PC-9 (cell line): ENCODE data around the gene NHSL1. TPM values are rescaled to one million over a fixed set of nuclear protein-coding genes. Genes with fewer than 3 reads are reported as not detected.

ENCODE experiments used
- BruUV-seq: library from RNA; stranded (reverse); fragments of 400-500 nt; replicated peaks from 2 replicates; lab custom pipeline; 2021; lab: Mats Ljungman, UMichigan
- CTCF ChIA-PET: fragments of 300-600 bp; sonication (Branson Sonifier 250); formaldehyde crosslinking; loops from one replicate; lab custom pipeline; 2022; ENCODE audit warnings: antibody characterized with exemption; lab: Charles Lee
- POLR2A ChIA-PET: fragments of 300-600 bp; sonication (Branson Sonifier 250); formaldehyde crosslinking; loops from one replicate; lab custom pipeline; 2022; ENCODE audit warnings: antibody characterized with exemption; ENCODE audit not compliant: unreplicated experiment; lab: Charles Lee
- DNase-seq, 2 experiments: peaks; one replicate each; pipeline versions ENCODE4 v3.0.0 to v3.0.0-alpha.2; 2015 to 2022; ENCODE audit warnings: mixed read lengths in 1 of 2
- H2AFZ ChIP-seq: fragments of 200-600 bp; sonication (generic); 2 replicates; pipeline ENCODE4 v1.8.1; 2017; ENCODE audit warnings: antibody characterized with exemption
- H3F3A ChIP-seq: fragments of 200-600 bp; sonication (generic); 2 replicates; pipeline ENCODE4 v1.8.1; 2017; ENCODE audit warnings: antibody characterized with exemption, mild to moderate bottlenecking, low read depth; ENCODE audit not compliant: insufficient read depth
- H3K27ac ChIP-seq: fragments of 200-600 bp; sonication (generic); 2 replicates; pipeline ENCODE4 v1.6.1; 2016; ENCODE audit warnings: mixed run types
- H3K27me3 ChIP-seq: fragments of 200-600 bp; sonication (generic); 2 replicates; pipeline ENCODE4 v1.6.1; 2016; ENCODE audit warnings: low read depth, mixed run types; ENCODE audit not compliant: insufficient read depth
- H3K36me3 ChIP-seq: fragments of 200-600 bp; sonication (generic); 2 replicates; pipeline ENCODE4 v1.6.1; 2016; ENCODE audit warnings: low read depth, mixed run types
- H3K4me1 ChIP-seq: fragments of 200-600 bp; sonication (generic); replicated peaks from 2 replicates; pipeline ENCODE4 v1.6.1; 2016; ENCODE audit warnings: mixed run types; ENCODE audit not compliant: insufficient read depth
- H3K4me2 ChIP-seq: fragments of 200-600 bp; sonication (generic); 2 replicates; pipeline ENCODE4 v1.6.1; 2017; ENCODE audit warnings: mixed run types
- H3K4me3 ChIP-seq: fragments of 200-600 bp; sonication (generic); 2 replicates; pipeline ENCODE4 v1.6.1; 2016; ENCODE audit warnings: mixed run types
- H3K79me2 ChIP-seq: fragments of 200-600 bp; sonication (generic); 2 replicates; pipeline ENCODE4 v1.6.1; 2017; ENCODE audit warnings: low read depth, mixed run types
- H3K9me2 ChIP-seq: fragments of 200-600 bp; sonication (generic); 2 replicates; pipeline ENCODE4 v1.8.1; 2017; ENCODE audit warnings: mild to moderate bottlenecking; ENCODE audit not compliant: insufficient read depth
- H3K9me3 ChIP-seq: fragments of 200-600 bp; sonication (generic); 2 replicates; pipeline ENCODE4 v1.8.1; 2016; ENCODE audit warnings: low read depth; ENCODE audit not compliant: insufficient read depth
- H4K20me1 ChIP-seq: fragments of 200-600 bp; sonication (generic); 2 replicates; pipeline ENCODE4 v1.8.1; 2017; ENCODE audit not compliant: insufficient read depth
- CTCF ChIP-seq: fragments of 200-600 bp; sonication (generic); conservative IDR thresholded peaks from 2 replicates; pipeline ENCODE4 v1.6.1; 2017; ENCODE audit warnings: mixed run types, antibody characterized with exemption, mild to moderate bottlenecking, moderate library complexity
- EZH2 ChIP-seq: fragments of 200-600 bp; sonication (generic); IDR thresholded peaks from 2 replicates; pipeline ENCODE4 v1.8.0; 2017; ENCODE audit warnings: antibody characterized with exemption, low read depth
- intact Hi-C: fragments of 100-400 bp; cut with micrococcal nuclease; formaldehyde crosslinking; loops from one replicate; pipeline ENCODE4 v1.10.0; 2022; ENCODE audit not compliant: unreplicated experiment
- total RNA-seq: library from RNA; stranded (reverse); gene quantifications from 2 replicates; pipeline ENCODE4 v1.2.3, GENCODE V29; 2021

The NHSL1 gene
- total RNA-seq, 1 experiment from 2014 or later, result 17.5 TPM

- CTCF ChIA-PET, result no interaction called here
- no peak overlapping the region for H3K4me2 ChIP-seq
- intact Hi-C loops, result no loop called here
- POLR2A ChIA-PET, result no interaction called here
- no peaks in the 10 kb centered on the region for H3K36me3 ChIP-seq
- DNase-seq, result no peak
- no peaks in the 10 kb centered on the region for H3K79me2 ChIP-seq
- no peak overlapping the region for H3K4me3 ChIP-seq
- no peak overlapping the region for H2AFZ ChIP-seq
- TF ChIP-seq CTCF (no peak), EZH2 (no peak)
- H3K9me3 ChIP-seq, result no peaks in the 10 kb centered on the region
- H4K20me1 ChIP-seq, result peaks cover 3% of the 10 kb centered on the region; the same call in 1 of the 2 replicates
- no peaks in the 10 kb centered on the region; the same call in 1 of the 2 replicates for H3K9me2 ChIP-seq
- no TSS peak for BruUV-seq
- H3K27me3 ChIP-seq, result no peaks in the 10 kb centered on the region
- H3K4me1 ChIP-seq, result no peaks in the 10 kb centered on the region
- H3F3A ChIP-seq, result peaks cover 4% of the 10 kb centered on the region; the same call in 1 of the 2 replicates
- H3K27ac ChIP-seq, result no peak overlapping the region
Observed at GRCh38 chr6:138514860-138515540, 15.7 kb upstream of the NHSL1 start.

DNA sequence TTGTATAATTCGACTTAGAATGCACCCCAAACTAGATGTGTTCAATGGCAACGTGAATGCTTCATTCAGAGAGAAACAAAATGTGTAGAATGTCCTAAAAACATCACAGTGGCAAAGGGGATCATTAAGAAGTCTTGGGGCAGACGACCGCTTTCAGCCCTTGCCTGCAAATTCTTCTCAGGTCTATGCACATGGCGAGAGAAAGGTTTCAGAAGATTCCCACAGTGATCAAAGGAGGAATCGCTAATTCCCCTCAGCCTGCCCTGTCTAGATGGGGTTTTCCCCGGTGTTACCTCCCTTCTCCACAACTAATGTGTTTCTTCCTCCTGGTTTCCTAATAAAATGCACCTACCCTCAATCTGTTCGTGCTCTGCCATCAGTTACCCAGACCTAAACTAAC lies 13.3 kb upstream of the NHSL1 start:
- Histone ChIP-seq H3K36me3 (no peaks in the 10 kb centered on the region), H3K9me3 (no peaks in the 10 kb centered on the region), H3K4me1 (no peaks in the 10 kb centered on the region), H3K4me3 (no peak overlapping the region), H3K79me2 (peaks cover 9% of the 10 kb centered on the region; the same call in 1 of the 2 replicates), H2AFZ (no peak overlapping the region), H3K27me3 (no peaks in the 10 kb centered on the region), H3K27ac (no peak overlapping the region), H3K9me2 (no peaks in the 10 kb centered on the region), H4K20me1 (peaks cover 14% of the 10 kb centered on the region; the same call in 1 of the 2 replicates), H3F3A (no peaks in the 10 kb centered on the region), H3K4me2 (no peak overlapping the region)
- POLR2A ChIA-PET, result no interaction called here
- CTCF ChIA-PET, result no interaction called here
- intact Hi-C loops, result no loop called here
- BruUV-seq, result no TSS peak
- TF ChIP-seq EZH2 (no peak), CTCF (no peak)
- DNase-seq, result no peak

- no peaks in the 10 kb centered on the region for H3K27me3 ChIP-seq
- BruUV-seq, result no TSS peak
- H3K36me3 ChIP-seq, result no peaks in the 10 kb centered on the region
- CTCF ChIA-PET, result no interaction called here
- TF ChIP-seq EZH2 (no peak), CTCF (no peak)
- no peak overlapping the region for H3K4me2 ChIP-seq
- no peaks in the 10 kb centered on the region for H3K9me3 ChIP-seq
- H2AFZ ChIP-seq, result no peak overlapping the region
- no peak overlapping the region for H3K27ac ChIP-seq
- H3K4me1 ChIP-seq, result no peaks in the 10 kb centered on the region
- H4K20me1 ChIP-seq, result peaks cover 22% of the 10 kb centered on the region
- intact Hi-C loops, result no loop called here
- H3K4me3 ChIP-seq, result no peak overlapping the region
- no peak for DNase-seq
- H3F3A ChIP-seq, result no peaks in the 10 kb centered on the region
- POLR2A ChIA-PET, result no interaction called here
- no peaks in the 10 kb centered on the region for H3K9me2 ChIP-seq
- peaks cover 9% of the 10 kb centered on the region; the same call in 1 of the 2 replicates for H3K79me2 ChIP-seq
Observed at GRCh38 chr6:138510093-138510492, 10.8 kb upstream of the NHSL1 start.
